HG03432 (cell line): Measurements from ENCODE around the gene PLXNC1.

Source experiments
- ATAC-seq: cut with Tn5 transposase; IDR thresholded peaks from one replicate; pipeline ENCODE4 v1.9.1; 2021; ENCODE audit warnings: mild to moderate bottlenecking, moderate library complexity; ENCODE audit not compliant: unreplicated experiment

The PLXNC1 gene

DNA sequence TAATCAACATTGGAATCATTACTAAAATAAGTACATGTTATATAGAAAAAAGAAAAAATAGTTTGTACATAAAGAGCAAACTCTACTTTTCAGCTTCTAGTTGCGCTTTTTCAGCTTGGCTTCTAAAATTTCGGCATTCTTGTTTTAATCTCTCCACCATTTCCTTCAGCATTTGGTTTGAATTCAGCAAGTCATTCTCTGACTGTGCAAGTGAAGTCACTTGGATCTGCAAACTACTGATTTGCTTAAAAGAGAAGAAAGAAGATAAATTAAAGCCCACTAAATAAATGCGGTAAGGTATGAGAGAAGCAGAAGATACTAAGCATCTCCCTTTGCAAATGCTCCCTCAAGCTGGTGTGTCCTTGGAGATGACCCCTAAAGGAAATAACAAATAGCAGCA lies 185.0 kb downstream of the PLXNC1 start:
- ATAC-seq, result no peak

DNA sequence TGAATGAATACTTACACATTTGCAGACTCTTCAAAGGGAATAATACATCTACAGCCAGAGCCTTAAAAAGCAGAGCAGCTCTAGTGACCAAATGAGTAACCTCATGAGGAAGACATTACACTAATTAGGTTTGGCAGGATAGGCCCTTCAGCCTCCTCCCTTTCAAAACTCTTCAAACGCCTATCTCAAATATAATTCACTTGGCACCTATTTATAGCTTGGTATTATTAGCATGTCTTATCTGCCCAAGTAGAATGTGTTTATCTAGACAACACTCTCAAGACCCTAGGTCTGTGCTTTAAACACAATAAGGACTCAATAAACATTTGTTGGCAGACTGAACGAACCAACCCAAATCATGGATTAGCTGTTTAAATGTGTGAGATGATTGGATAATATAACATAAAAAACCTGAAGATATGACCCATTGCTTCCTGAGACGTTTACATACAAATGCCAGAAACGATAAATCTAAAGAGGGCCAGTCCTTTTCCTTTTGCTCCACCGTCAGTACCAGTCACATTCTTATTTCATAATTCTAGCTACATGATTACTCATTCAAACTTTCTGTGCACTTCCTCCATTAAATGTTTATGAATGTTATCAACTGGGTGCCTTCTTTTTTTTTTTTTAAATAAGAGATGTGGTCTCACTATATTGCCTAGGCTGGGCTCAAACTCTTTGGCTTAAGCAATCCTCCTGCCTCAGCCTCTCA lies 188.0 kb downstream of the PLXNC1 start:
- ATAC-seq, result no peak

DNA sequence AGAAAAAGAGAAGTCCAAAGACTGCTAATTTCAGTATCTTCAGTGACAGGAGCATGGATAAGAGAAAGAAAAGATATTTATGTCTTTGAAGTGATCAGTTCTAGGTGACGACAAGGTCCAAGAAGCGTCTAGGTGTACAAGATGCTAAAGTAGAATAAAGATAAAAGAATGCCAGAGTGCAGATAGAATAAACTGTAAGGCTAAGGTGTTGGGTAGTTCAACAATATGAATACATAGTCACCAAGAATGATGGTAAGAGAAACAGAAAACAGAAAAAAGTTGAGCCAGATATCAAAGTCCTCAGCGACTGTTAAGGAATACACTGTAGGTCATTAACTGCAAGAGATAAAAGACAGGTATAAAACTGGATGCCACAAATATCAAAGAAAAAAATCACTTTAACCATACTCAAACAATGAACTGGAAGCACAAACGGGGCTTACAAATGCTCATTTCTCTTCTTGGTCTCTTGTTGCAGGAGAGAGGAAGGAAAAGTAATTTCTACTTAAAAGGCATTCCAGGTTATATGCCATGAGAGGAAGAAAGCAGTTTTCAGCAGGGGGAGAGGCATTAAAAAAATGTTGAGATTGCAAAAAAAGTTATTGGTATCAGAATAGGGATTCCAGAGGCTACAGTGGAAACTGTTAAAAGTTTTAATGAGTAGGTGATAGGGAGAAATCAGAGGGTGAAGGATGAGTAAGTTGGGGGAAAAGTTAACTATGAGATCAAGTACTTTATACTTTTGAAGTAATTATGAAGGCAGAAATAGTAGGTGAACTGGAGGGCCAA lies 189.8 kb downstream of the PLXNC1 start:
- no peak for ATAC-seq

DNA sequence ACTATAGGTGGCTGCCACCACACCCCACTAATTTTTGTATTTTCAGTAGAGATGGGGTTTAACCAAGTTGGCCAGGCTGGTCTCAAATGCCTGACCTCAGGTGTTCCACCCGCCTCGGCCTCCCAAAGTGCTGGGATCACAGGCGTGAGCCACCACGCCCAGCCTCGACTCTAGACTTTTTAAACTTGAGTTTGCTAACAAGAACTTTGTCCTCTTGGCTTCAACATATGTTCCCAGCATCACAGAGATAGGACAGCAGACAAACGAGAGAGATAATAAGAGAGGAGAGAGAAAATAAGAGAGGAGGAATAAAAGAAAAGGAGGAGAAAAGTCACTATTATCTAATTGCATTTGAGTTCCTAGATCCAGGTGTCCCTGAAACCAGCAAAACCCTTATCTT lies 192.2 kb downstream of the PLXNC1 start:
- no peak for ATAC-seq

DNA sequence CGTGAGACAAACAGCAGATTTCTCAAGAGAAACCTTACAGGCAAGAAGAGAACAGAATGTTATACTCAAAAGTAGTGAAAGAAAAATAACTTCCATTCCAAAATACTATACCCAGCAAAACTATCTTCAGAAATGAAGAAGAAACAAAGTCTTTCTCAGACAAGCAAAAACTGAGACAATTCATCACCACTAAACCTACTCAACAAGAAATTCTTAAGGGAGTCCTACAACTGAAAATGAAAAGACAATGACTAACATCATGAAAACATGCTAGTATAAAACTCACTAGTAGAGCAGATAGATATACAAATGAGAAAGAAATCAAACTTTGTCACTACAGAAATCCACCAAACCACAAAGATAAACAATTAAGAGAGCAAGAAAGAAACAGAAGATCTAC lies 204.8 kb downstream of the PLXNC1 start:
- ATAC-seq, result no peak
